Parathyroid adenoma (tissue), 2 donors: ENCODE measurements around the gene KCNH1.

Source experiments
- H2AFZ ChIP-seq: fragments of 300-600 bp; sonication (generic); one replicate; pipeline ENCODE4 v1.7.0; 2017; ENCODE audit warnings: antibody characterized with exemption, mild to moderate bottlenecking
- H3K27ac ChIP-seq: fragments of 300-600 bp; sonication (generic); one replicate; pipeline ENCODE4 v1.7.0; 2017
- H3K27me3 ChIP-seq: fragments of 300-600 bp; sonication (generic); one replicate; pipeline ENCODE4 v1.7.0; 2017; ENCODE audit warnings: low read length; ENCODE audit not compliant: control insufficient read depth, insufficient read depth
- H3K36me3 ChIP-seq: fragments of 300-600 bp; sonication (generic); one replicate; pipeline ENCODE4 v1.7.0; 2017; ENCODE audit warnings: low read length; ENCODE audit not compliant: control insufficient read depth, insufficient read depth
- H3K4me1 ChIP-seq: fragments of 300-600 bp; sonication (generic); one replicate; pipeline ENCODE4 v1.7.0; 2017; ENCODE audit warnings: control low read depth
- H3K4me2 ChIP-seq: fragments of 300-600 bp; sonication (generic); one replicate; pipeline ENCODE4 v1.7.0; 2017; ENCODE audit warnings: low read length
- H3K4me3 ChIP-seq: fragments of 300-600 bp; sonication (generic); one replicate; pipeline ENCODE4 v1.7.0; 2017; ENCODE audit warnings: low read depth, low read length
- H3K79me2 ChIP-seq: fragments of 300-600 bp; sonication (generic); one replicate; pipeline ENCODE4 v1.7.0; 2017; ENCODE audit warnings: control low read depth
- H3K9ac ChIP-seq: fragments of 300-600 bp; sonication (generic); one replicate; pipeline ENCODE4 v1.7.0; 2017; ENCODE audit warnings: mild to moderate bottlenecking
- H3K9me3 ChIP-seq: fragments of 300-600 bp; sonication (generic); one replicate; pipeline ENCODE4 v1.7.0; 2017; ENCODE audit warnings: low read length; ENCODE audit not compliant: control insufficient read depth
- CTCF ChIP-seq: fragments of 300-600 bp; sonication (generic); IDR thresholded peaks from one replicate; pipeline ENCODE4 v1.7.0; 2017; ENCODE audit warnings: antibody characterized with exemption, mild to moderate bottlenecking
- donor health status: primary hyperparathyroidism.

Gene KCNH1

DNA sequence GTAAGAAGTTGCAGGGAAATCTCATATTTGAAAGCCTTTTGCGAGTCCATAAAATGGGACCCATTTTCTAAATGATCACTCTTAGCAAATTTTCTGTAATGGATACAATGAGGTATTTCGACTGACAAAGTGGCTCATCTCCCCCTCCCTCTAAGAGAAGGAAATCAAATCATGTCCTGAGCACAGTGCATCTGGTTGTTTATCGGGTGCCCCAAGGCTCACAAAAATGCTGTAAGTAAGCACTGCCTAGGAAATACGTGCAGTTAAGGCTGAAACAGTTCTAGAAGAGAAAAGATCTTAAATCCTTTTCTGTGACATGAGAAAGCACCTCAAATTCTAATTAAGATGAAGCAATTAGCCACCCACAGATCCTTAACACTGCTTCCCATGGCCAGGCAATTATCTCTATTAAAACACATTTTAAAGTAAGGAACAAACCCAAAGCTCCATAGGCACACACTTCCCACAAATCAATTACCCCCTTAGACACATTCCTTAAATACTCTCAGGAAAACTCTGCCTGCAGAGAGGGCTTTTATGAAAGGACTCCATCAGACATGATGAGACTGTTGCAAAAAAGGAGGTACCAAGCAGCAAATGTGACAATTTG, 216.3 kb downstream of the KCNH1 start:
- no peak overlapping the region for H3K4me3 ChIP-seq
- H3K9ac ChIP-seq = no peak overlapping the region
- H3K9me3 ChIP-seq = no peaks in the 10 kb centered on the region
- no peak overlapping the region for H2AFZ ChIP-seq
- TF ChIP-seq CTCF = no peak
- H3K36me3 ChIP-seq = no peaks in the 10 kb centered on the region
- no peak overlapping the region for H3K27ac ChIP-seq
- no peaks in the 10 kb centered on the region for H3K27me3 ChIP-seq
- H3K79me2 ChIP-seq = no peaks in the 10 kb centered on the region
- no peaks in the 10 kb centered on the region for H3K4me1 ChIP-seq
- H3K4me2 ChIP-seq = no peak overlapping the region

GRCh38 chr1:210916548-210916947, 217.4 kb downstream of the KCNH1 start:
- Histone ChIP-seq H3K27me3 (no peaks in the 10 kb centered on the region), H2AFZ (no peak overlapping the region), H3K27ac (no peak overlapping the region), H3K9ac (no peak overlapping the region), H3K36me3 (no peaks in the 10 kb centered on the region), H3K4me1 (no peaks in the 10 kb centered on the region), H3K9me3 (no peaks in the 10 kb centered on the region), H3K4me3 (no peak overlapping the region), H3K79me2 (no peaks in the 10 kb centered on the region), H3K4me2 (no peak overlapping the region)
- no peak for TF ChIP-seq CTCF

DNA sequence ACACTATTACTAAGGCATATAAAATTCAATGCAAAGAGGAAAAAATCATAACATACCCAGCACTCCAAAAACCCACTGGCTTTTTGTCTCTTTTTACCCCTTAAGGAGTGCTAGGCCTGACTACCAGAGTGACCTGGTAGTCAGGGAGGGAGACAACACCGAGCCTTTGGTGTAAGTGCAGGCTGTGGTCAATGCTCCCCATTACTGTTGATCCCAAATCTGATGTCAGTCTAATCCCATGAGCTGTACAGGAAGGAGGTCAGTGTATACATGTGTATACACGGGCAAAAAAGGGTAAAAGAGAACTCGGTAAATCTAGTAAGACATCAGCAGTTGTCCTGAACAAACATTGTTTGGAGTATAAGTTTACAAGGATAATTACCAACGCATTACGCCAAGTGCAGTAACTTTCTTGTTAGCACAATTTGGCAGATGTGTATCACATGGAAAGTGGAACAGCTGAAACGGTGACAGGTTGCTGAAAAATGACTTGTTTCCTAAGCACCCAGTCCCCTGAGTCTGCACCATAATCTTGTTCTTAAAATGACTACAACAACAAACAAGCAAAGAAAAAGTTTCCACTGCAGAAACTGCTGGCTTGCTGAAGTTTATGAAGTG, 217.9 kb downstream of the KCNH1 start:
- H3K27me3 ChIP-seq = no peaks in the 10 kb centered on the region

GRCh38 chr1:210912752-210913151, 221.2 kb downstream of the KCNH1 start:
- no peak overlapping the region for H3K9ac ChIP-seq

More for the DNA sequence above, 217.9 kb downstream of the KCNH1 start:
- Histone ChIP-seq H3K36me3 (no peaks in the 10 kb centered on the region), H3K79me2 (no peaks in the 10 kb centered on the region), H3K4me2 (peak overlapping the region; percentile 10), H2AFZ (no peak overlapping the region), H3K4me3 (no peak overlapping the region), H3K9ac (no peak overlapping the region), H3K27ac (no peak overlapping the region), H3K4me1 (no peaks in the 10 kb centered on the region), H3K9me3 (no peaks in the 10 kb centered on the region)
- no peak for TF ChIP-seq CTCF

More at GRCh38 chr1:210912752-210913151, 221.2 kb downstream of the KCNH1 start:
- Histone ChIP-seq H3K4me1 (no peaks in the 10 kb centered on the region), H2AFZ (no peak overlapping the region), H3K79me2 (no peaks in the 10 kb centered on the region), H3K4me3 (no peak overlapping the region), H3K36me3 (no peaks in the 10 kb centered on the region), H3K27ac (no peak overlapping the region), H3K4me2 (no peak overlapping the region), H3K27me3 (no peaks in the 10 kb centered on the region), H3K9me3 (no peaks in the 10 kb centered on the region)
- no peak for TF ChIP-seq CTCF
